Sciatic nerve (tissue), 2 donors: Measurements from ENCODE around the gene PWP2. TPM values are rescaled to one million over a fixed set of nuclear protein-coding genes. Genes with fewer than 3 reads are reported as not detected.
A peak's percentile ranks its signal among the peaks of the same experiment; 100 is the strongest.
"Not testable (repeated sequence)": the region's sequence is repeated elsewhere in the genome, so short reads cannot be mapped to it uniquely, and the experiment has no call there.

Experiments used
- ATAC-seq: fragments of 200-7000 bp; cut with Tn5 transposase; one replicate; pipeline ENCODE4 v1.9.1; 2020; ENCODE audit warnings: mild to moderate bottlenecking, moderate library complexity
- DNase-seq: peaks from one replicate; pipeline ENCODE4 v3.0.0-alpha.2; 2020; ENCODE audit warnings: low spot score
- intact Hi-C: fragments of 100-400 bp; cut with DNase I; formaldehyde crosslinking; loops from one replicate; pipeline ENCODE4 v1.14.2; 2022
- total RNA-seq: library from RNA; stranded (reverse); fragmentation: NEBNext Ultra II Directional; extraction: Animal tissue kit (Norgen Biotek cat#: 25700); gene quantifications from one replicate; pipeline ENCODE4 v1.2.1, GENCODE V29; 2021
- donor health status: DM: no; HTN: no; CAD: no.
- donor health status: DM: no; HTN: no; CAD: no.

PWP2 gene
- total RNA-seq: 6.4 TPM

DNA sequence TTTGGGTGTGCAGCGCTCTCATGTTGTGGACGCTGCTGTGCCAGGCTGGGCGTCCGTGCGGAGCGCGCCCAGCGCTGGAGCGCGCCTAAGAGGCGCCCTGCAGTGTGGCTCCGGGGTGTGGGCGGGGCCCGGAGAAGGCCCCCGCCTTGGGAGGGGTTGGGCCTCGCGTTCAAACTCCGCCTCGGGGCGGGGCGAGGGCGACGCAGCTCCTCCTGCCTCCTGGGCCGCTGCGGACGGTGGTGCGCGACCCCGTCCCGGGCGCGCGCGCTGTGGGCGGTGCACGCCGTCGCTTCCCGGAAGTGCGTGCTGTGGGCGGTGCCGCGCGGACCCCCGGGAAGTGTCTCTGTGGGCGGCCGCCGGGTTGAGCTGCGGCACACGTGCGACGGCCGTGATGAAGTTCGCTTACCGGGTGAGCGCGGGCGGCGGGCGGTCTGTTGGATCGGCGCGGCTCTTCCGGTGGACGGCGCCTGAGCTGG, at the start of gene PWP2:
PWP2 (plus strand) TSS at position 374 of the 476 bp plus-strand sequence; CDS start at position 392, 18 bp downstream.
- DNase-seq (peak; percentile 57), ATAC-seq (peak; percentile 97)

DNA sequence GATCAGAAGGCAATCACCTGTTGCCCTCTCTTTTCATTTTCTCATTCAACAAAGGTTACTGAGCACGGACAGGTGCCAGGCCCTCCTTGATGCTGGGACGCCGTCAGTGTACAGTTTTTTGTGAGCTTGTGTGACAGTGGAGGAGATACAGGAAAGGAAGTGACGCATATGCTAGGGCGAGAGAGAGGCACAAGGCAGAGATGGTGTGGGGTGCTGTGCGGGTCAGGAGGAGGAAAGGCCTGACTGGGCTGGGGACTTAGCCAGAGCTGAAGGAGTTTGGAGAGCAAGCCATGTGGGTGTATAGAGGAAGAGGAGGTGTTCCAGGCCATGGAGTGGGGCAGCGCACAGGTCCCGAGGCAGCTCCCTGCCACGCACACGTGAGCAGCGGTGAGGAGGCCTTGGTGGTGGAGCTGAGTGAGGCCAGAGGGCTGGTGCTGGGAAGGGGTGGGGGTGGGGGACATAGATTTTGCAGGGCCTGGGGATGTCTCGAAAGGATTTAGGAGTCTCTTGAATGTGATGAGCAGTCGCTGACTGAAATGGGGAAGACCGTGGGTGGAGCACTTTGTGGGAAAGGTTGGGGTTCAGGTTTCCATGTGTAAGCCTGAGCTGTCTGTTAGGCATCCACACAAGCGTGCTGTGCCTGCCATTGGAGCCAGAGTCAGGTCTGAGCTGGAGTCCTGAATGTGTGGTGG, 49.1 kb upstream of the PWP2 start:
- no peak for DNase-seq
- intact Hi-C loops: no loop called here

More for the DNA sequence above, at the start of gene PWP2:
- intact Hi-C loops: not testable (repeated sequence)

DNA sequence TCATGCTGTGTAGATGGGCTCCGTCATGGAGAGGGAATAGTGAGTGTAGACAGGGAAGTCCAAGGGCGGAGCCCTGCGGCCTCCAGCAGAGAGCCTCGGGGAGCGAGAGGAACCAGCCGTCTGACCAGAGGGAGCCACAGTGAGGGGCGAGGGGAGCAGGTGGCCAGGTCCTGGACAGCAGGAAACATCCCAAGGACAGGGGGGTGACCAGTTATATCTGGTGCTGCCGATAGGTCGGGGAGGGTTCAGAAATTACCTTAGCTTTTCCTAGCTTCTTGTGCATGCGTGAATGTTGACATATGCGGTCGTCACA, 48.6 kb upstream of the PWP2 start:
- no peak for ATAC-seq
- intact Hi-C loops: no loop called here

More for the DNA sequence above, 49.1 kb upstream of the PWP2 start:
- no peak for ATAC-seq

DNA sequence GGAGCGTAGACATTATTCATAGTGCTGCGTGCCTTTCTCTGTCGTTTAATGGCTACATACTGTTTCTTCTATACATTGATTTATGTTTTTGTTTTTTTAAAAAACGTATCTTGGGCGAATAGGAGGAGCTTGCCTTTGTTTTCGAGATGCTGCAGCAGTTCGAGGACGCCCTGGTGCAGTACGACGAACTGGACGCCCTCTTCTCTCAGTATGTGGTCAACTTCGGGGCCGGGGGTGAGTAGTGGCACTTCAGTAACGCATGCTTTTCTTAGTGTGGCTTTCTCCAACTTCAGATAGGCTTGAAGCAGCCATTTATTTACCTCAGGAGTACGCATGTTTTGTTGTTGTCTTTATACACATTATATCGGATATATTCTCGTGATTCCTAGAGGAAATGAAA, 48.2 kb upstream of the PWP2 start:
- intact Hi-C loops: no loop called here
- no peak for ATAC-seq

More for the DNA sequence above, 48.6 kb upstream of the PWP2 start:
- no peak for DNase-seq

DNA sequence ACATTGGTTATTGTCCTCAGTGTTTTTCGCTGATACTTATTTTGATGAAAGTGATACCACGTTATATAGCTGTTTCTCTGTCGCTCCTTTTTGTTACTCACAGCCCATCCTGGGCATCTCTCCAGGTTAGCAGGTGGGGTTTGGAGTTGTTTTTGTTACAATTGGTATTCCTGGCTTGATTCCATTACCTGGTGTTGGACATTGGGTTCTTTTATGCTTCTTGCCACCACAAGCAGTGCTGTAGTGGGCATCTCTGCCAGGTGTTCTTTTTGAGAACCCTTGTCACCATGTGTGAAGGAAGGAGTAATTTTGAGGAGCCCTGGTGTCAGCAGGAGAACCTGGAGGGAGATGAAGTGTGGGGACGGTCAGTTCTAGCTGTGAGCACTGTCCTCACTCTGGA, 47.5 kb upstream of the PWP2 start:
- no peak for DNase-seq
- ATAC-seq: no peak
- intact Hi-C loops: no loop called here

More for the DNA sequence above, 48.2 kb upstream of the PWP2 start:
- no peak for DNase-seq

DNA sequence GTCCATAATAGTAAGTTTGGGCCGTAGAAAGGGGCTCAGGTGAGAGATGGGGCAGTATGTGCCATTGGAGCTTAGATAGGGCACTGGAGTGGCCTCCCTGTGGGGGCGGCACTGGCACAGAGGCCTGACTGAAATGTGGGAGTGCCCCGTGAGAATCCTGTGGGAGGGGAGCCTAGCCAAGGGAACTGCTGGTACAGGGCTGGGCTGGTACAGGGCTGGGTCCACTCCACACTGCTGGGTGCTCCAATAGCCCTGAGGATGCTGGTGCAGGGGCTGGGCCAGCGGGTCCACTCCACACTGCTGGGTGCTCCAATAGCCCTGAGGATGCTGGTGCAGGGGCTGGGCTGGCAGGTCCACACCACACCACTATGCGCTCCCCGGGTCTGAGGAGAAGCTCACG, 44.8 kb upstream of the PWP2 start:
- ATAC-seq: peak; percentile 27
- intact Hi-C loops: no loop called here
- no peak for DNase-seq

DNA sequence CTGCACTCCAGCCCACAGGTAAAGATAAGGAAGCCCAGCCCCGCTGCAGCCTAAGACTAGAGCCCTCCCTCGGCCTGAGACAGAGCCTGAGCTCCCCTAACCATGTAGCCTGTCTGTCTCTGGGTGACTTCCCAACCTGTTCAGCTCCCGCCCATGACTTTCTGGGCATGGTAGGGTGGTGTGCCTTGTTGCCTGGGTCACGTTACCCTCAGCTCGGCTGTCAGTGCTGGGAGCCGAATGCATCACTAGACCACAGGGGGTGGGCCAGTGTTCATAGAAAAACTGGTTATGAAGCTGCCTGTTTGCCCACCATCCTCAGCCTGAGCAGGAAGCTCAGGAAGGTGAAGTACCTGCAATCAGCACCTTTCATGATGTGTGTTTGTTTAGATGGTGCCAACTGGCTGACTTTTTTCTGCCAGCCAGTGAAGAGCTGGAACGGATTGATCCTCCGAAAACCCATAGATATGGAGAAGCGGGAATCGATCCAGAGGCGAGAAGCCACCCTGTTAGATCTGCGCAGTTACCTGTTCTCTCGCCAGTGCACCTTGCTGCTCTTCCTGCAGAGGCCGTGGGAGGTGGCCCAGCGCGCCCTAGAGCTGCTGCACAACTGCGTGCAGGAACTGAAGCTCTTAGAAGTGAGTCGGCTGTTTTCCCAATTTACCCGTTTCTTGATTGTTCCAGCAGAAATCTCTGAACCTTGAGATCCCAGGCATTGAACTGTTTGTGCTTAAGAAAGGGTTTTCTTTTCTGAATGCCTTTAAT, 43.9 kb upstream of the PWP2 start:
- no peak for DNase-seq
- intact Hi-C loops: no loop called here
- ATAC-seq: no peak

DNA sequence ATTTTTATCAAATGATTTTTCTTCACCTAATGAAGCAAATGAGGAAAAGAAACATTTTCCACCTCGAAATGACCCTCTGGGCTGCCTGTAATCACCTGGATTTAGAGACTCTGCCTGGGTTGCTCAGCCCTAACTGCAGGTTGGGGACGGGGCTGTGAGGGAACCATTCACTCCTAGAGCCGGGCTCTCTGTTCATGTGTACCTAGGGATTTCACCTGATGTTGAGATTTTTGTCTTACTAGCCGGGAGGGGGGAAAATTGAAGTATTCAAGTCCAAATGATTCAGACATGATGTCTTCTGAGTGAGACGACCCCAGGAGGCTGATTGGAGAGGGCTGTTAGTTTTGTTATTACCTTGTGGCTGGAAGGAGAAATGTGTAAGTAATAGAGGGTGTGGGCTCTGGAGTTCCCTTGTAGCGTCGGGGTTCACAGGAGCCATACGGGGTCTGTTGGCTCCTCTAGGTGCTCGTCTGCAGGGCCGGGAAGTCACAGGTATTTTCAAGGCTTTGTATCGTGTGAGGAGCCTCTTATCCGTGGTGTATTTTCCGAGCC, 42.3 kb upstream of the PWP2 start:
- DNase-seq: no peak
- ATAC-seq: no peak
- intact Hi-C loops: no loop called here

DNA sequence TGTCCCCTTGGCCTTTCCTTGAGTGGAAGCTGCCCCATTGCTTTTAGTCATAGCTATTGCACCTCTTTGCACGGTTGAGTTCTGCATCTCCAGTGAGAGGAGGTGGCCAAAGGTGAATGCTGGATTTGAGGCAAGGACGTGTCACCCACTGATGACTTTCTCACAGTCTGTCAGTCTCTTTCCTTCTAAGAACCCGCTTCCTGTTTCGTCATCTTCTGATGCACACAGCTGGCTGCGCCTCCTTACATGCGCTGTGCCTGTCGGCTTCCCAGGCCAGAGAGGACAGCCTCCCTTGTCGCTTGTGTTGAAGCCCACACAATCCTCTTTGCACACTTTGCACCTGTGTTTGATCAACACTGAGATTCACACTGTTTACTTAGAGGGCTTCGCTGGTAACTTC, 41.8 kb upstream of the PWP2 start:
- intact Hi-C loops: no loop called here
- ATAC-seq (peak; percentile 44), DNase-seq (no peak)

DNA sequence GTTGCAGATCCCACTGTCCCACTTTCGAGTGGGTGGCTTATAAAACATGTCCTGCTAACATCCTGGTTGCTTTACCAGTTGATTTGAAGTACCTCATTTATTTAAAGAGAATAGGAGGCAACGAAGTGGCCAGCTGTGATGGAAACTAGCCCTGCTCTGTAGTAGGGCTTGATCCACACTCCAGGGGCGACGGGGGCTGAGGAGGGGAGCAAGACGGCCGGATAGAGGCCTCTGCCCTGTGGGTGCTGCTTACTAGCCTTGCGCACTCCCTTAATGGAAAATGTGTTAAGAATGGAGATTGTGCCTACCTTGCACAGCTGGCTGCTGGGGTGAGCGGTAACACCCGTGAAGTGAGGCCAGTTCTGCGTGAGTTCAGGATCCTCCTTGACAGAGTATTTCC, 41.1 kb upstream of the PWP2 start:
- ATAC-seq (no peak), DNase-seq (no peak)
- intact Hi-C loops: no loop called here

DNA sequence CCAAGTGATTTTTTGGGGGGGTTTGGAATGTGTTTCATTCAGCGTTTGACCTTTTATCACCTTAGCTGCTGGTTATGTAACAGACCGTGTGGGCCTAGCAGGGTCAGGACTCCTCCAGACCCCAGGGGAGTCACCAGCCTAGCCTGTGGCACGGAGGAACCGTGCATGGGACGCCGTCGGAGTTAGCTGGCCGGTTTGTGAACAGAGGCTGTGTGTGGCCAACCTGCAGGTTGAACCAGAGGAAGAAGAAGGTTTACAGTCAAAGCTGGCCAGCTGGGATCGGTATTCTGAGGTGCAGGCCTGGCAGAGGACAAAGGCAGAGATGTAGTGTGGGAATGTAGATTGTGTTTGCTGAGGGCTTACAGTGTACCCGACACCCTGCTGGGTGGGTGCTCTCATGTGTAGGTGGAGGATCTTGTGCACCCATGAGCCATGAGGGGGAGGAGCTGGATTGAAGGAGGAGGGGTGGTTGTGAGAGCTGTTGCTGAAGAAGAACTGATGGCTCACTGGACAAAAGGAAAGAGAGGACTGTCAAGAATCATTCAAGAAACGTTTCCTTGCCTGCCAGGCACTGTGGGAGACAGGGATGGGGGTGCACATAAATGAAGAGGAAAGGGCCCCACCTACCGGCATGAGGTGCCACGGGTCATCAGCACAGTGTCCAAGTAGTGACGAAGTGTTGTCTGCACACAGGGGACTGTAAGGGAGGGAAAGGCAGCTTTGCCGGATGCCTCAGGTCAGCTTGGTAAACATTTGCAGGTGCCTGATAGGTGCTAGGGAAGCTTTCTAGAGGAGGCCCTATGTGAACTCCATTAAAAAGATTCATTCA, 40.0 kb upstream of the PWP2 start:
- intact Hi-C loops: no loop called here
- DNase-seq: no peak
- ATAC-seq: no peak

DNA sequence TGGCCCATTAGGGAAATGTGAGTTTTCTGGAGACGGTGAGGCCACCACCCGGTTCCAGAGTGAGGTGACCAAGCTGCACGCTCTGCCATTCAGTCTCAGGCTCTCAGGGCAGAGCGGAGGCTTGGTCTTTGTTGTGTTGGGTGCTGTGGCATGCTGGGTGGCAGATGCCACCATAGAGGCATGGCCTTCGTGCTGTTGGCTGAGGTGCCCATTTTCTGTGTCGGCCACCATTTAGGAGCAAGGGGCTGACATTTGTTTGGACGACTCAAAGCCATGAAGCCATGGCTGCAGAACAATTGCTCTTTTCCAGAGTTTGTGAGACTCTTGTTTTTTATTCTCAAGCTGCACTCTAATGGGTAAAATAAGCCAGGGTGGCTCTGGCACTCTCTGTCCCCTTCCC, 36.8 kb upstream of the PWP2 start:
- ATAC-seq (no peak), DNase-seq (no peak)
- intact Hi-C loops: no loop called here

DNA sequence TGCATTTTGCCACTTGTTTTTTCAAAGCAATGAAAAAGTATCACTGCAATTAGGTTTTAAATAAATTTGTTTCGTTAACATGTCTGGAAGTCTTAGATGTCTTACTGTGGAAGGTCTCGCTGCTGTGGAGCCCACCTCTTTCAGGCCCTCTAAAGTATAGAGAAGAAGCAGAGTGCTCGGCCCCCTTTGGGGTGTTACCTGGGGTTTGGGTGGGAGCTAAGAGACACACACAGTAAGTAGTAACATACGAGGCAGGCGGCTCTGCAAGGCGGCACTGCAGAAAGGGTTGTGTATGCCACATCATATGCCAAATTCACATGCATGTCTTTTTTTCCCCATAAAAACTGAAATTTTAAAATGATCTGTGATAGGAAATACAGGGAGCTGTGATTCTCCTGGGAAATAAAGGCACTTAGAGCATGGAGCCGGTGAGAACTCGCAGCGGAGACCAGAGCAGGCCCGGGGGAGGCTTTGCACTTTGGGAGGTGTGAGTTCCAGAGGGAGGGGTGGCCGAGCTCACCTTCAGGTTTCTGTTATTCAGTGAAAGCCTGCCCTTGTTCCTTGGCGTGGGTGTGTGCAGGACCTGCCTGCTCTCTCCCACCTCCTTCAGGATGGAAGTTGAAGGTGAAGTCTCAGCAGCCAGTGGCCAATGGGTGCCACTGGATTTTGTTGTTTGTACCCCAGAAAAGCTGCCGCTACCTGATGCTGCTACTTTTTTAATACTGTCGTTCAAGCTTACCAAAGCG, 35.7 kb upstream of the PWP2 start:
- DNase-seq: no peak

DNA sequence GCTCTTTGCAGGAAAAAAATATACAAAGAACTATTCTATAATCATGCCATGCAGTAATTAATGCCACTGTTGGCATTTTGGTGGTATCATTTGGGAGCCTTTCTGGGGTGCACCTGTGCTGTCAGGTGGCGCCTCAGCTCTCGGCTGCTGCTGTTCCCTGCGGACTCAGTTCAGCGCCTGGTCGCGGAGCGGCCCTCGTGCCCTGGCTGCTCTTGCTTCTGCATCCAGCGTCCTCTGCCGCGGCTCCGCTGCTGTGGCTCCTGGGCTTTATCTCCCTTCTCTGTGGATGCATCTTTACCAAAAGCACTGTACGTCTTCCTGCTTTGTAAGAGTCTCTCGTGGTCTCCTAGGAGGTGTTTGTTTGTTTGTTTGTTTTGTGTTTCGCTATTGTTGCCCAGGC, 35.1 kb upstream of the PWP2 start:
- intact Hi-C loops: no loop called here
- DNase-seq (no peak), ATAC-seq (no peak)

More for the DNA sequence above, 35.7 kb upstream of the PWP2 start:
- intact Hi-C loops: no loop called here
- ATAC-seq: no peak

DNA sequence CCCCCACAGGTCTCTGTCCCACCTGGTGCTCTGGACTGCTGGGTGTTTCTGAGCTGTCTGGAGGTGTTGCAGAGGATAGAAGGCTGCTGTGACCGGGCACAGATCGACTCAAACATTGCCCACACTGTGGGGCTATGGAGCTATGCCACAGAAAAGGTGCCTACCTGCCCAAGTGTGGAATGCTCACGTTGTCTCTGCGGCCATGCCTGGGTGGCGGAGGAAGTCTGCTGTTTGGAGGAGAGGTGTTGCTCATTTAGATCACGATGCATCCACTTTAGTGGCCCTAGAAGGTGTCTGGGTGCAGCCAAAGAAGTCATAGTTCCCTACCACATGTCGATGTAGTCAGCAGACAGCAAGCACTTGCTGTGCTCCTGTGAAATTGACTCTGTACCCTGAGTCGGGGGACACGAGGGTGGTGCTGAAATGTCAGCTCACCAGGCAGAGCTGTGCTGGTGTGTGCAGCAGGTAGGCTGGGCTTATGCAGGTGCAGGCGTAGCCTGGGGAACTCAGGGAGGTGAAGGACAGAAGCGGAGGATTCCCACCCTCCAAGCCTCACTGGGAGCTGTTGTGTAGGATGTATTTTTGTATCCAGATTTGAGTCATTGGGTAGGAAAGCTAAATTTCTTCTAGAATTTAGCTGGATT, 32.8 kb upstream of the PWP2 start:
- intact Hi-C loops: no loop called here
- ATAC-seq: no peak
- DNase-seq: no peak

DNA sequence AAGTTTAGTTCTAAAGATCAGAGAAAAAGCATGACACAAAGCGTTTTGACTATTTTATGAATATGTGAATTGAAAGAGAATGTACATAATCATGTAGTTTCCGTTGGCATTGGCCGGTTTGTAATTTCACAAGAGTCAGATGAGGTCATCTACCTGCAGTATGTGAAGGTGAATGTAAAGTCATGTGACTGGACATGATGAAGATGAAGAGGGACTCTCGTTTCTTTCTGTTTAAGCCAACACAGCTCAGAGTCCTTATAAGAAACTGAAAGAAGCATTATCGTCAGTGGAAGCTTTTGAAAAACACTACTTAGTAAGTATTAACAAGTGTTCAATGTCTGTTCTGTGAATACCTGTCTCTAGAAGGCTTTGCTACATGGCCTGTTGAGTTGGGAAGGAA, 30.9 kb upstream of the PWP2 start:
- intact Hi-C loops: no loop called here
- DNase-seq: no peak

DNA sequence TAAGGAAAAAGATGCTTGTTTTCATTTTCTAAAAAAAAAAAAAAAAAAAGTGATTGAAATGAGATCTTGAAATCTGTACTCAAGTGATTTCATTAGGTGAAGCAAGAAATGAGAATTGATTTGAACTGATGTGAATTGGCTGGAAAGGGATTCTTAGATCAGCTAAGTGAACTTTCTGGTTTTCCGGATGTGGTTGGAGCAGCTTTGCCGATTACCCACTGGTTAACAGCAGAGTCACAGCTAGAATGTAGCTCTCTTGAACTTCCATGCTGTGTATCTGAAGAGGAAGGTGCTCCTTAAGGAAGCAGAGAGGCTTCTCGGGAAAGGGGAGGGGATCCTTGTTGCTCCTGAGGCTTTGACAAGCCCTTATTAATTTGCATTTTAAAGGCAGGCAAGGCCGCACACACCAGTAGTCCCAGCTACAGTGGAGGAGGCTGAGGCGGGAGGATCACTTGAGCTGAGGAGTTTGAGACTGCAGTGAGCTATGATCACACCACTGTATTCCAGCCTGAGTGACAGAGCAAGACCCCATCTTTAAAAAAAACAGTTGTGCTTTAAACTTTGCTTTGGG, 28.7 kb upstream of the PWP2 start:
- intact Hi-C loops: no loop called here
- ATAC-seq (no peak), DNase-seq (no peak)

More for the DNA sequence above, 30.9 kb upstream of the PWP2 start:
- no peak for ATAC-seq

DNA sequence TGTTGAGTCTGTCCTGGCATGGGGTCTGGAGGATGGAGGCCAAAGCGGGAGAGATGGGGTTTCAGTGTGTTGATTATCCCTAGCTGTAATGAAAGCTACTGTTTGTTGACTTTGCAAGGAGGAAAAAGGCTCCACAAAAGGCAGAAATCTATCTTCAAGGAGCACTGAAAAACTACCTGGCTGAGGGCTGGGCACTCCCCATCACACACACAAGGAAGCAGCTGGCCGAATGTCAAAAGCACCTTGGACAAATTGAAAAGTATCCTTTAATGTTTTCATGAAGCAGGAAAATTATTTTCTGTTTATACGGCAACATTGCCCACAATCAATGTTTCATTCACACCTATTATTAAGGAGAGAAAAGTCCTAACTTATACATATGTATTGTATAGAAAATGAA, 27.8 kb upstream of the PWP2 start:
- ATAC-seq (no peak), DNase-seq (no peak)
- intact Hi-C loops: no loop called here
